ENCODE data around the gene HIGD1B. TPM values are rescaled to one million over a fixed set of nuclear protein-coding genes. Genes with fewer than 3 reads are reported as not detected.

The HIGD1B gene
- total RNA-seq, 4 donors from 2014 or later, result not detected

DNA sequence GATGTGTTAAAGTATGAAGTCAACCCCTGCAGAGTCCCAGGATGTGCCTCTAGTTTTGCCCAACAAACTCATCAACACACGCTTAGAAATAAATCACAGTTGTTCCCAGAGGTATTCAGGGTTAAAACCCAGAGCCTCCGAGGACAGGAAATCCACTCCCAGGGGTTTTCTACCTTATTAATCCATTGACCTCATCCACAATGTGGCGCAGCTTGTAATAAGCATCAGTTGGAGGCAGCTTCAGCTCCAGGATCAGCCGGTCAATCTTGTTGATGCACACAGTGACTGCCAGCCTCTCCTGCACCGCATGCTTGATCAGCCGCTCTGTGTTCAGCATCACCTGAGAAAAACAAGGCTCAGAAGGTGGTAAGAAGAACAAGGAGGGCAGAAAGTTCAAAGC, 28.1 kb downstream of the HIGD1B start:
- H3K27ac ChIP-seq, result no peak overlapping the region
- H3K4me3 ChIP-seq, result no peak overlapping the region
- no peaks in the 10 kb centered on the region for H3K4me1 ChIP-seq
- H3K36me3 ChIP-seq, result peaks cover 0 to 87% (median 0%) of the 10 kb centered on the region in 3 donors
- no peaks in the 10 kb centered on the region for H3K27me3 ChIP-seq
- TF ChIP-seq POLR2A (IDR thresholded peaks at IDR 0.05), result no peak
- TF ChIP-seq CTCF (IDR thresholded peaks at IDR 0.05), result no peak
- DNase-seq, result no peak
- no peaks in the 10 kb centered on the region for H3K9me3 ChIP-seq

DNA sequence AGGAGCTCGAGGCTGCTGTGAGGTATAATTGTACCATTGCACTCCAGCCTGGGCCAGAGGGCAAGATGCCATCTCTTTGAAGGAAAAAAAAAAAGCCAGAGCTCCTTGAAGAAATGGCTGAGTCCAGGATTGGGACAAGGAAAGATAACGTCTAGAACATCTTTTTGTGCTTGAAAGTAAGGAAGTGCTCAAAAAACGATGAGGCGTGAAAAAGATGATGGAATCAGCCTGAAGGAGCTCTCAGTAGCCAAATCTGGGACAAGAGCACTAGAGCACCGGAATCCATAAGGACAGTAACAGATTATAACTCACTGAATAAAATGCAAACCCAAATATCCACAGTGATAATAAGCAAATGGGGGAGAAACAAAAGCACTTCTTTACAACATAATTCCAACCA, 29.4 kb downstream of the HIGD1B start:
- TF ChIP-seq CTCF (IDR thresholded peaks at IDR 0.05), result no peak
- TF ChIP-seq POLR2A (IDR thresholded peaks at IDR 0.05), result no peak
- Histone ChIP-seq H3K36me3 (peaks cover 0 to 86% (median 0%) of the 10 kb centered on the region in 3 donors), H3K27me3 (no peaks in the 10 kb centered on the region), H3K9me3 (no peaks in the 10 kb centered on the region), H3K27ac (no peak overlapping the region), H3K4me1 (no peaks in the 10 kb centered on the region), H3K4me3 (no peak overlapping the region)
- no peak for DNase-seq

GRCh38 chr17:44878627-44879221, 31.0 kb downstream of the HIGD1B start:
- H3K27ac ChIP-seq, result no peak overlapping the region
- no peak for TF ChIP-seq POLR2A (IDR thresholded peaks at IDR 0.05)
- TF ChIP-seq CTCF (IDR thresholded peaks at IDR 0.05), result peak in 5 of 6 experiments; percentile 12 to 47 (median 43)
- H3K36me3 ChIP-seq, result peaks cover 0 to 88% (median 0%) of the 10 kb centered on the region in 3 donors
- no peak overlapping the region for H3K4me3 ChIP-seq
- peak in 1 of 3 donors; percentile 61 for DNase-seq
- H3K27me3 ChIP-seq, result no peaks in the 10 kb centered on the region
- no peaks in the 10 kb centered on the region for H3K9me3 ChIP-seq
- no peaks in the 10 kb centered on the region for H3K4me1 ChIP-seq

GRCh38 chr17:44879376-44879775, 31.7 kb downstream of the HIGD1B start:
- no peak for DNase-seq
- H3K36me3 ChIP-seq, result peaks cover 0 to 91% (median 0%) of the 10 kb centered on the region in 3 donors
- H3K27ac ChIP-seq, result no peak overlapping the region
- H3K27me3 ChIP-seq, result no peaks in the 10 kb centered on the region
- no peaks in the 10 kb centered on the region for H3K9me3 ChIP-seq
- no peak overlapping the region for H3K4me3 ChIP-seq
- no peaks in the 10 kb centered on the region for H3K4me1 ChIP-seq
- TF ChIP-seq POLR2A (IDR thresholded peaks at IDR 0.05) (no peak), CTCF (IDR thresholded peaks at IDR 0.05) (no peak)

GRCh38 chr17:44880062-44880461, 32.4 kb downstream of the HIGD1B start:
- H3K27ac ChIP-seq, result no peak overlapping the region
- H3K36me3 ChIP-seq, result peaks cover 0 to 91% (median 0%) of the 10 kb centered on the region in 3 donors
- no peak overlapping the region for H3K4me3 ChIP-seq
- no peaks in the 10 kb centered on the region for H3K4me1 ChIP-seq
- H3K9me3 ChIP-seq, result no peaks in the 10 kb centered on the region
- no peaks in the 10 kb centered on the region for H3K27me3 ChIP-seq
- no peak for TF ChIP-seq CTCF (IDR thresholded peaks at IDR 0.05)
- no peak for TF ChIP-seq POLR2A (IDR thresholded peaks at IDR 0.05)
- DNase-seq, result no peak

Measured in Peyer's patch (tissue), 4 donors.